GM12878 (cell line): ENCODE data around the gene SNRPA1.

ENCODE experiments used
- CBX3 ChIP-seq: fragments of 200-600 bp; sonication (generic); IDR thresholded peaks from 2 replicates; pipeline ENCODE4 v1.6.1; 2016; ENCODE audit warnings: low read depth, borderline replicate concordance
- EP300 ChIP-seq, 2 experiments: fragments of 150-350 bp in 1 of 2; IDR thresholded peaks; 2 replicates each; pipeline ENCODE4 v1.6.1; 2011 to 2012; ENCODE audit warnings: low read depth in 2 of 2, low read length in 2 of 2, borderline replicate concordance in 1 of 2, improper control_type of control experiment in 1 of 2, inconsistent platforms in 1 of 2; ENCODE audit not compliant: control insufficient read depth in 1 of 2
- TF ChIP-seq, protein P1 (sequence below), 3 experiments: IDR thresholded peaks in 2 of 3; conservative IDR thresholded peaks in 1 of 3; 2 replicates each; pipeline ENCODE4 v1.5.1; 2011; ENCODE audit warnings: low read depth in 3 of 3, low read length in 3 of 3, mild to moderate bottlenecking in 3 of 3, control low read depth in 2 of 3, moderate library complexity in 2 of 3, inconsistent platforms in 1 of 3, mixed read lengths in 1 of 3; ENCODE audit not compliant: control insufficient read depth in 2 of 3, insufficient read depth in 1 of 3; ENCODE audit errors: extremely low read depth in 1 of 3
- TF ChIP-seq, protein P2 (sequence below): fragments of 150-350 bp; IDR thresholded peaks from 2 replicates; pipeline ENCODE4 v1.6.1; 2016; ENCODE audit warnings: low read depth, low read length

DNA sequence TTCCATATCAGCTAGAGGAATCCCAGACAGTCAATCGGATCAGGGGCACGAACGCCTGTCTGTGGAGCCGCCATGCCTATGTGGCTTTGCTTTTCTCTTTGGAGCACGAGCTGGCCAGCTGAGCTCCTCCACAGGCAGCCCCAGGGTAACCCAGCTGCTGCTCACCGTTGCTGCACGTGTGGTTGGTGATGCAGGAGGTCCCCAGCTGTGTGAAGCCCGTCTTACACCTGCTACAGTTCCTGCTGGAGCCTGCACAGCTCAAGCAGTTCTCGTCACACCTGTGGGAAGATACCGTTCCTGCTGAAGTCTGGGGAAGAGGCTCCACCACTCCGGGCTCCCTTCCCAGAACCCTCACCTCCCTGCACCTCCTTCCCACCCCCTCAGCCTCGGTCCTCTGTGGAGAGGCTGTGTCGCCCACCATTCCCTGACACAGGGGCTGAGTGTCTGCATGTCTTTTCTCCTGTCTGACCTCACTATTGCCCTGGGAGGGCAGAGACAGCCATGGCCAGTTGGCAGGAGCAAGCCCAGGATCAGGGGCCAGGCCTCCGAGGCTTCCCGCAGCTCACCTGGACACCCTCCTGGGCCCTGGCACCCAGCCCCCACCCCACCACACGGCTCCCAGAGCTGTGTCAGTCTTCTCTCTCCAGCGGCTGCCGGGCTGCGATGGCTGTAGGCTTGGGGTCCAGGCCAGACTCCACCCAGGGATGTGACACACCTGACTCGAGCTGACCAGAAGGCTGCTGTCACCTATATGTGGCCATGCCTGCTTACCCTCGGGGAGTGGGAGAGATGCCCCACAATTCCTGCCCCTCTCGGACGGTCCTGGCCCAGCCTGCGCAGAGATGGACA, 12.2 kb upstream of the SNRPA1 start:
- no peak for TF ChIP-seq CBX3
- TF ChIP-seq, protein P1, sequence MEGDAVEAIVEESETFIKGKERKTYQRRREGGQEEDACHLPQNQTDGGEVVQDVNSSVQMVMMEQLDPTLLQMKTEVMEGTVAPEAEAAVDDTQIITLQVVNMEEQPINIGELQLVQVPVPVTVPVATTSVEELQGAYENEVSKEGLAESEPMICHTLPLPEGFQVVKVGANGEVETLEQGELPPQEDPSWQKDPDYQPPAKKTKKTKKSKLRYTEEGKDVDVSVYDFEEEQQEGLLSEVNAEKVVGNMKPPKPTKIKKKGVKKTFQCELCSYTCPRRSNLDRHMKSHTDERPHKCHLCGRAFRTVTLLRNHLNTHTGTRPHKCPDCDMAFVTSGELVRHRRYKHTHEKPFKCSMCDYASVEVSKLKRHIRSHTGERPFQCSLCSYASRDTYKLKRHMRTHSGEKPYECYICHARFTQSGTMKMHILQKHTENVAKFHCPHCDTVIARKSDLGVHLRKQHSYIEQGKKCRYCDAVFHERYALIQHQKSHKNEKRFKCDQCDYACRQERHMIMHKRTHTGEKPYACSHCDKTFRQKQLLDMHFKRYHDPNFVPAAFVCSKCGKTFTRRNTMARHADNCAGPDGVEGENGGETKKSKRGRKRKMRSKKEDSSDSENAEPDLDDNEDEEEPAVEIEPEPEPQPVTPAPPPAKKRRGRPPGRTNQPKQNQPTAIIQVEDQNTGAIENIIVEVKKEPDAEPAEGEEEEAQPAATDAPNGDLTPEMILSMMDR (IDR thresholded peaks at IDR 0.05 in 2 of 3, conservative IDR thresholded peaks at IDR 0.05 in 1 of 3; ENCODE audit: control insufficient read depth in 2 of 3, extremely low read depth in 1 of 3, insufficient read depth in 1 of 3, low read depth in 3 of 3, low read length in 3 of 3): no peak
- TF ChIP-seq, protein P2, sequence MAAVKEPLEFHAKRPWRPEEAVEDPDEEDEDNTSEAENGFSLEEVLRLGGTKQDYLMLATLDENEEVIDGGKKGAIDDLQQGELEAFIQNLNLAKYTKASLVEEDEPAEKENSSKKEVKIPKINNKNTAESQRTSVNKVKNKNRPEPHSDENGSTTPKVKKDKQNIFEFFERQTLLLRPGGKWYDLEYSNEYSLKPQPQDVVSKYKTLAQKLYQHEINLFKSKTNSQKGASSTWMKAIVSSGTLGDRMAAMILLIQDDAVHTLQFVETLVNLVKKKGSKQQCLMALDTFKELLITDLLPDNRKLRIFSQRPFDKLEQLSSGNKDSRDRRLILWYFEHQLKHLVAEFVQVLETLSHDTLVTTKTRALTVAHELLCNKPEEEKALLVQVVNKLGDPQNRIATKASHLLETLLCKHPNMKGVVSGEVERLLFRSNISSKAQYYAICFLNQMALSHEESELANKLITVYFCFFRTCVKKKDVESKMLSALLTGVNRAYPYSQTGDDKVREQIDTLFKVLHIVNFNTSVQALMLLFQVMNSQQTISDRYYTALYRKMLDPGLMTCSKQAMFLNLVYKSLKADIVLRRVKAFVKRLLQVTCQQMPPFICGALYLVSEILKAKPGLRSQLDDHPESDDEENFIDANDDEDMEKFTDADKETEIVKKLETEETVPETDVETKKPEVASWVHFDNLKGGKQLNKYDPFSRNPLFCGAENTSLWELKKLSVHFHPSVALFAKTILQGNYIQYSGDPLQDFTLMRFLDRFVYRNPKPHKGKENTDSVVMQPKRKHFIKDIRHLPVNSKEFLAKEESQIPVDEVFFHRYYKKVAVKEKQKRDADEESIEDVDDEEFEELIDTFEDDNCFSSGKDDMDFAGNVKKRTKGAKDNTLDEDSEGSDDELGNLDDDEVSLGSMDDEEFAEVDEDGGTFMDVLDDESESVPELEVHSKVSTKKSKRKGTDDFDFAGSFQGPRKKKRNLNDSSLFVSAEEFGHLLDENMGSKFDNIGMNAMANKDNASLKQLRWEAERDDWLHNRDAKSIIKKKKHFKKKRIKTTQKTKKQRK: no peak
- TF ChIP-seq EP300 (IDR thresholded peaks at IDR 0.05; ENCODE audit: borderline replicate concordance in 1 of 2, control insufficient read depth in 1 of 2, low read depth in 2 of 2, low read length in 2 of 2): no peak
